Loucy (cell line): ENCODE measurements around the gene COL24A1.

ENCODE experiments used
- H2AFZ ChIP-seq: fragments of 200-600 bp; sonication (generic); 2 replicates; pipeline ENCODE4 v1.6.0; 2016; ENCODE audit warnings: antibody characterized with exemption, mild to moderate bottlenecking, low read length, moderate library complexity
- H3F3A ChIP-seq: fragments of 200-600 bp; 2 replicates; pipeline ENCODE4 v1.6.0; 2016; ENCODE audit warnings: antibody characterized with exemption, low read depth, mild to moderate bottlenecking
- H3K27me3 ChIP-seq: fragments of 200-600 bp; sonication (generic); 2 replicates; pipeline ENCODE4 v1.6.1; 2014; ENCODE audit warnings: low read length, mild to moderate bottlenecking; ENCODE audit not compliant: insufficient read depth, poor library complexity, severe bottlenecking
- H3K36me3 ChIP-seq: fragments of 200-600 bp; sonication (generic); 2 replicates; pipeline ENCODE4 v1.6.1; 2016; ENCODE audit warnings: low read length; ENCODE audit not compliant: insufficient read depth
- H3K4me1 ChIP-seq: fragments of 200-600 bp; sonication (generic); 2 replicates; pipeline ENCODE4 v1.5.1; 2014; ENCODE audit warnings: low read length, mild to moderate bottlenecking; ENCODE audit not compliant: insufficient read depth, poor library complexity, severe bottlenecking
- H3K4me2 ChIP-seq: fragments of 200-600 bp; sonication (generic); 2 replicates; pipeline ENCODE4 v1.6.0; 2014; ENCODE audit warnings: antibody characterized with exemption, low read length, low read depth, mild to moderate bottlenecking; ENCODE audit not compliant: poor library complexity, severe bottlenecking
- H3K4me3 ChIP-seq: fragments of 200-600 bp; sonication (generic); 2 replicates; pipeline ENCODE4 v1.5.1; 2014; ENCODE audit warnings: low read length, mild to moderate bottlenecking, mixed read lengths; ENCODE audit not compliant: poor library complexity, severe bottlenecking
- H3K79me2 ChIP-seq: fragments of 200-600 bp; sonication (generic); 2 replicates; pipeline ENCODE4 v1.6.1; 2014; ENCODE audit warnings: low read length; ENCODE audit not compliant: insufficient read depth
- H3K9ac ChIP-seq: fragments of 200-600 bp; sonication (generic); 2 replicates; pipeline ENCODE4 v1.6.0; 2014; ENCODE audit warnings: mild to moderate bottlenecking, low read depth, low read length, moderate library complexity; ENCODE audit not compliant: poor library complexity, severe bottlenecking
- H3K9me2 ChIP-seq: fragments of 200-600 bp; sonication (generic); replicated peaks from 2 replicates; pipeline ENCODE4 v1.6.1; 2016; ENCODE audit warnings: low read depth, low read length, mixed read lengths
- H3K9me3 ChIP-seq: fragments of 200-600 bp; sonication (generic); 2 replicates; pipeline ENCODE4 v1.6.1; 2014; ENCODE audit warnings: mild to moderate bottlenecking, antibody characterized with exemption, low read length, low read depth; ENCODE audit not compliant: insufficient read depth
- H4K20me1 ChIP-seq: fragments of 200-600 bp; sonication (generic); 2 replicates; pipeline ENCODE4 v1.6.0; 2014; ENCODE audit warnings: antibody characterized with exemption, low read length, mild to moderate bottlenecking; ENCODE audit not compliant: insufficient read depth, poor library complexity, severe bottlenecking
- EZH2phosphoT487 ChIP-seq: fragments of 200-600 bp; IDR thresholded peaks from 2 replicates; pipeline ENCODE4 v1.6.1; 2018; ENCODE audit warnings: antibody characterized with exemption, mild to moderate bottlenecking, moderate library complexity, borderline replicate concordance
- TF ChIP-seq, protein P1 (sequence below): fragments of 200-600 bp; sonication (generic); conservative IDR thresholded peaks from 2 replicates; pipeline ENCODE4 v1.5.1; 2014; ENCODE audit warnings: mild to moderate bottlenecking, antibody characterized with exemption, low read length

The COL24A1 gene

GRCh38 chr1:85824066-85824840 lies 332.3 kb downstream of the COL24A1 start:
- Histone ChIP-seq H3K36me3 (no peaks in the 10 kb centered on the region), H3K4me1 (no peaks in the 10 kb centered on the region), H3K79me2 (no peaks in the 10 kb centered on the region), H3K9ac (no peak overlapping the region), H3K9me3 (no peaks in the 10 kb centered on the region), H3K4me2 (no peak overlapping the region), H3F3A (no peaks in the 10 kb centered on the region), H4K20me1 (no peaks in the 10 kb centered on the region), H3K4me3 (no peak overlapping the region), H3K27me3 (no peaks in the 10 kb centered on the region), H2AFZ (no peak overlapping the region), H3K9me2 (no peaks in the 10 kb centered on the region)
- no peak for TF ChIP-seq EZH2phosphoT487
- TF ChIP-seq, protein P1, sequence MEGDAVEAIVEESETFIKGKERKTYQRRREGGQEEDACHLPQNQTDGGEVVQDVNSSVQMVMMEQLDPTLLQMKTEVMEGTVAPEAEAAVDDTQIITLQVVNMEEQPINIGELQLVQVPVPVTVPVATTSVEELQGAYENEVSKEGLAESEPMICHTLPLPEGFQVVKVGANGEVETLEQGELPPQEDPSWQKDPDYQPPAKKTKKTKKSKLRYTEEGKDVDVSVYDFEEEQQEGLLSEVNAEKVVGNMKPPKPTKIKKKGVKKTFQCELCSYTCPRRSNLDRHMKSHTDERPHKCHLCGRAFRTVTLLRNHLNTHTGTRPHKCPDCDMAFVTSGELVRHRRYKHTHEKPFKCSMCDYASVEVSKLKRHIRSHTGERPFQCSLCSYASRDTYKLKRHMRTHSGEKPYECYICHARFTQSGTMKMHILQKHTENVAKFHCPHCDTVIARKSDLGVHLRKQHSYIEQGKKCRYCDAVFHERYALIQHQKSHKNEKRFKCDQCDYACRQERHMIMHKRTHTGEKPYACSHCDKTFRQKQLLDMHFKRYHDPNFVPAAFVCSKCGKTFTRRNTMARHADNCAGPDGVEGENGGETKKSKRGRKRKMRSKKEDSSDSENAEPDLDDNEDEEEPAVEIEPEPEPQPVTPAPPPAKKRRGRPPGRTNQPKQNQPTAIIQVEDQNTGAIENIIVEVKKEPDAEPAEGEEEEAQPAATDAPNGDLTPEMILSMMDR = no peak; the same call in 1 of the 2 replicates

GRCh38 chr1:85822696-85823095 lies 333.9 kb downstream of the COL24A1 start:
- H3K4me1 ChIP-seq = no peaks in the 10 kb centered on the region
- no peaks in the 10 kb centered on the region for H3K9me3 ChIP-seq

GRCh38 chr1:85818371-85818770 lies 338.2 kb downstream of the COL24A1 start:
- Histone ChIP-seq H3K9me2 (no peaks in the 10 kb centered on the region), H3K79me2 (no peaks in the 10 kb centered on the region), H3K9ac (no peak overlapping the region), H3K4me1 (no peaks in the 10 kb centered on the region), H3K4me3 (no peak overlapping the region), H2AFZ (no peak overlapping the region), H4K20me1 (no peaks in the 10 kb centered on the region), H3K27me3 (no peaks in the 10 kb centered on the region), H3F3A (no peaks in the 10 kb centered on the region), H3K9me3 (no peaks in the 10 kb centered on the region), H3K36me3 (no peaks in the 10 kb centered on the region), H3K4me2 (no peak overlapping the region)
- no peak for TF ChIP-seq EZH2phosphoT487
- TF ChIP-seq, protein P1 = no peak

More at GRCh38 chr1:85822696-85823095, 333.9 kb downstream of the COL24A1 start:
- no peaks in the 10 kb centered on the region for H3K9me2 ChIP-seq
- H3K27me3 ChIP-seq = no peaks in the 10 kb centered on the region
- H3K4me2 ChIP-seq = no peak overlapping the region
- TF ChIP-seq, protein P1 = no peak
- no peak for TF ChIP-seq EZH2phosphoT487
- no peak overlapping the region for H3K4me3 ChIP-seq
- no peaks in the 10 kb centered on the region for H3K79me2 ChIP-seq
- no peak overlapping the region for H2AFZ ChIP-seq
- no peaks in the 10 kb centered on the region for H4K20me1 ChIP-seq
- no peak overlapping the region for H3K9ac ChIP-seq
- no peaks in the 10 kb centered on the region for H3F3A ChIP-seq
- H3K36me3 ChIP-seq = no peaks in the 10 kb centered on the region
